Measurements from ENCODE around the gene REEP3.

Gene REEP3

DNA sequence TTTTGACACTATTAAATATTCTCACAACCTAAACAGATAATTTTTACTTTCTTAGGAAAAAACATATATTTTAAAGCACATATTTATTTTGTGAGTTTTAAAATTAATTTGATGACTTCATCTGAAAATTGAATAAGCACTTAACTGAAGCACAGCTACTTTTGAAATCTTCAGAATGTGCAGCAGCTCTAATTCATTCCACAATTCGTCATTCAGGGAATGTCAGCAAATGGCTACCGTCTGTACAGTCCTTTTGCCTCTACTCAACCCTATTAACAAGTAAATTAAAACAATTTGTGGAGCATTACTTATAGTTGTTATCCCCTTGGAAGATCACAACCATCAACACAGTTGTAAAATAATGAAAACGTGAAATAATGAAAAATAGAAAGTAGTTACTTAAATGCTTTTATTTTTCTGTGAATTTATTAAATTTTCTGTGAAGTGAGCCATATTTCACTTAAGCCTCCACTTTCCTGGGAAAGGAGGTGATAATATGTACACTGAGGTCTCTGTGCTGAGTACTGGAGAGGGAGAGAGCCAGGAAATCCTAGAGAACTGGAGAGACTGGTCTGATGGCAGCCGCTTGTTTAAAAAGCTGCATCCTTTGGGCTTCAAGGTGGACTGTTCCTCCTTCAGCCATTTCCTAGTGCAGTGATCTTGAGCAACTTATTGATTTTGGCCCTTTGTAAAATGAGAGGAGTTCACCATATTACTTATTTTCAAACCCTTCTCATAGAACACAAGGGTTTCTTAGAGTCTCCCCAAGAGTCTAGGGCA is 70.6 kb downstream of the REEP3 start:
- Histone ChIP-seq H3K36me3 (peaks cover 38% of the 10 kb centered on the region), H3K4me2 (no peak overlapping the region), H3K4me3 (no peak overlapping the region), H3K9me3 (no peaks in the 10 kb centered on the region), H3K4me1 (no peaks in the 10 kb centered on the region), H3K27ac (no peak overlapping the region), H4K20me1 (peaks cover 10% of the 10 kb centered on the region; the same call in 1 of the 2 replicates), H3K9ac (no peak overlapping the region), H3K27me3 (no peaks in the 10 kb centered on the region)
- no peak for TF ChIP-seq Cebpa-rat (IDR thresholded peaks at IDR 0.05)

GRCh38 chr10:63593576-63593975 is 72.4 kb downstream of the REEP3 start:
- TF ChIP-seq Cebpa-rat (IDR thresholded peaks at IDR 0.05): no peak
- Histone ChIP-seq H3K27ac (no peak overlapping the region), H3K4me2 (no peak overlapping the region), H3K9me3 (no peaks in the 10 kb centered on the region), H3K4me3 (no peak overlapping the region), H3K4me1 (no peaks in the 10 kb centered on the region), H4K20me1 (peaks cover 10% of the 10 kb centered on the region; the same call in 1 of the 2 replicates), H3K9ac (no peak overlapping the region), H3K27me3 (no peaks in the 10 kb centered on the region), H3K36me3 (peaks cover 46% of the 10 kb centered on the region)

- no peak overlapping the region for H3K9ac ChIP-seq
- H3K4me1 ChIP-seq: no peaks in the 10 kb centered on the region
- no peaks in the 10 kb centered on the region for H3K27me3 ChIP-seq
- H4K20me1 ChIP-seq: 0 out of 2 replicates have a peak, but pooled peaks cover under 1% of the 10 kb centered on the region
- TF ChIP-seq Cebpa-rat (IDR thresholded peaks at IDR 0.05): no peak
- no peak overlapping the region for H3K4me3 ChIP-seq
- no peak overlapping the region for H3K27ac ChIP-seq
- no peaks in the 10 kb centered on the region for H3K9me3 ChIP-seq
- no peak overlapping the region for H3K4me2 ChIP-seq
- peaks cover 45% of the 10 kb centered on the region for H3K36me3 ChIP-seq
These were observed 73.9 kb downstream of the REEP3 start for GRCh38 chr10:63595072-63595471.

- no peak for TF ChIP-seq Cebpa-rat (IDR thresholded peaks at IDR 0.05)
- H3K4me3 ChIP-seq: no peak overlapping the region
- H3K27me3 ChIP-seq: no peaks in the 10 kb centered on the region
- no peak overlapping the region for H3K9ac ChIP-seq
- no peaks in the 10 kb centered on the region for H3K9me3 ChIP-seq
- no peak overlapping the region for H3K27ac ChIP-seq
- H3K4me1 ChIP-seq: no peaks in the 10 kb centered on the region
- H3K36me3 ChIP-seq: peaks cover 60% of the 10 kb centered on the region
- no peaks in the 10 kb centered on the region for H4K20me1 ChIP-seq
- no peak overlapping the region for H3K4me2 ChIP-seq
These were observed 75.7 kb downstream of the REEP3 start for GRCh38 chr10:63596924-63597323.

DNA sequence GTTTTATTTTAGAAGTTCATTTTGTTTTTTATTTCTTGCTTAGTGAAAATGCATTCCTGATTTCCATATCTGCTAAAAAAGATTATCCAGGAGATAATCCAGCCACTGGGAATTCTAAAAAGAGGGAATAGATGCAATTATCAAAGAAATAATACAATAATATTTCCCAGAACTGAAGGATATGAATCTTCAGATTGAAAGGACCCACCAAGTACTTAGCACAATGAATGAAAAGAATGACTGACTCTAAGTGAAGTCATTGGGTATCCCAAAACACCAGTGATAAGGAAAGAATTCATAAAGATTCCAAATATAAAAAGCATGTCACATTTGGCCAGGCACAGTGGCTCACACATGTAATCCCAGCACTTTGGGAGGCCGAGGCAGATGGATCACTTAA is 79.3 kb downstream of the REEP3 start:
- Histone ChIP-seq H3K9me3 (no peaks in the 10 kb centered on the region), H3K27me3 (no peaks in the 10 kb centered on the region), H3K4me2 (no peak overlapping the region), H4K20me1 (no peaks in the 10 kb centered on the region), H3K27ac (no peak overlapping the region), H3K36me3 (peaks cover 51% of the 10 kb centered on the region), H3K4me1 (no peaks in the 10 kb centered on the region), H3K9ac (no peak overlapping the region), H3K4me3 (no peak overlapping the region)
- no peak for TF ChIP-seq Cebpa-rat (IDR thresholded peaks at IDR 0.05)

- no peak overlapping the region for H3K9ac ChIP-seq
- H3K36me3 ChIP-seq: peaks cover 18% of the 10 kb centered on the region
- no peaks in the 10 kb centered on the region for H3K4me1 ChIP-seq
- H3K27me3 ChIP-seq: no peaks in the 10 kb centered on the region
- H3K4me3 ChIP-seq: no peak overlapping the region
- H4K20me1 ChIP-seq: no peaks in the 10 kb centered on the region
- no peaks in the 10 kb centered on the region for H3K9me3 ChIP-seq
- H3K4me2 ChIP-seq: no peak overlapping the region
- no peak overlapping the region for H3K27ac ChIP-seq
- TF ChIP-seq Cebpa-rat (IDR thresholded peaks at IDR 0.05): no peak
These were observed 82.7 kb downstream of the REEP3 start for GRCh38 chr10:63603709-63604445.

DNA sequence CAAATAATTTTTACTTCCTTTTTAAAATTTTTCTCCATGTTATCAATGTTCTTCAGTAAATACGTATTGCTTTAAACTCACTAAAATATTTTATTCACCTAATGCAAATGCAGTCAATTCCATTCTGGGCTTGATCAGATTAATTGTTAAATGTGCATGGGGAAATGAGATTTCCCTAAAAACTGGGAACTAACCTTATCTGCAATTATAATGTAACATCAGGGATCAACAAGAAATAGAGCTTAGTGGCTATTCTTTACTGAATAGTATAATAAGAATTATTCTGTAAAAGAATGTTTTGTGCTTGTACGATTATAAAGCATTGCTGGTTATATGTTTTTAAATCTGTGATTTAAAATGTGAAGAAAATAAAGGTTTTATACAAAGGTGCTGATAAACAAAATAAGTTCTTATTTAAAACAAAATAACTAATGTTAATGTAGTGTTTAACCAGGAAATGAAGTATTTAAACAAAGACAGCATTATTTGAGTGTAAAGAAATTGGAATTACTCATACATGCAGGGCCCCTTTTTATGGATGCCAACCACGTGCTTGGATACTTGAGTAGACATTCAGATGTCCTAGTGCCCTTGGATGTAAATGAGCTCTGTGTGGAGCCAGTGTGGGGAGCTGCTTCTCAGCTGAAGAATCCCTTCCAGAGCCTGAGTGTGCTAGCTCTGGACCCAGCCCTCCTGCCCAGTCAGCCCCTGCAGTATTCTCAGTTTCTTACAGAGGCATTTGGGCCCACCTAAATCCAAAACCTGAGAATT is 84.2 kb downstream of the REEP3 start:
- H4K20me1 ChIP-seq: no peaks in the 10 kb centered on the region
- no peak overlapping the region for H3K27ac ChIP-seq
- no peak for TF ChIP-seq Cebpa-rat (IDR thresholded peaks at IDR 0.05)
- no peaks in the 10 kb centered on the region for H3K4me1 ChIP-seq
- no peaks in the 10 kb centered on the region for H3K27me3 ChIP-seq
- no peak overlapping the region for H3K4me2 ChIP-seq
- no peak overlapping the region for H3K4me3 ChIP-seq
- H3K9ac ChIP-seq: no peak overlapping the region
- H3K9me3 ChIP-seq: no peaks in the 10 kb centered on the region
- H3K36me3 ChIP-seq: peaks cover 19% of the 10 kb centered on the region

DNA sequence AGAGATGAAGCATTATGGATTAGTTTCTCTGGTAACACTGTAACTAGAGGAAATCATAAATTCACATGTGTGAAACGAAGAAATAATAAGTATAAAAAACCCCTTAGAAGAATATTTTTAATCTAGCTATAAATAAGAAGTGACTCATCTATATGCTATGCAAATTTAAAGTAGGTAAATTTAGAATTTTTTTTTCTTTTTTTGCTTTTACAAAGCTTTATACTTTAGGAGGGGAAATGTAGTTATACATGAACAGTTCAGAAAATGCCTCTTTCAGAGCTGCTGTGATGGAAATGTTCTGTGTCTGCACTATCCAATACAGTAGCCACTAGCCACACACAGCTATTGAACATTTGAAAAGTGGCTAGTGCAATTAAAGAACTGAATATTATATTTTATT is 87.3 kb downstream of the REEP3 start:
- no peak overlapping the region for H3K4me3 ChIP-seq
- H3K4me2 ChIP-seq: no peak overlapping the region
- H3K27ac ChIP-seq: no peak overlapping the region
- no peaks in the 10 kb centered on the region for H3K9me3 ChIP-seq
- no peak overlapping the region for H3K9ac ChIP-seq
- no peaks in the 10 kb centered on the region for H4K20me1 ChIP-seq
- H3K4me1 ChIP-seq: no peaks in the 10 kb centered on the region
- TF ChIP-seq Cebpa-rat (IDR thresholded peaks at IDR 0.05): no peak
- H3K36me3 ChIP-seq: 0 out of 2 replicates have a peak, but pooled peaks cover 4% of the 10 kb centered on the region
- no peaks in the 10 kb centered on the region for H3K27me3 ChIP-seq

- no peak for TF ChIP-seq Cebpa-rat (IDR thresholded peaks at IDR 0.05)
- Histone ChIP-seq H3K36me3 (peaks cover 9% of the 10 kb centered on the region; the same call in 1 of the 2 replicates), H4K20me1 (no peaks in the 10 kb centered on the region), H3K4me1 (no peaks in the 10 kb centered on the region), H3K9me3 (no peaks in the 10 kb centered on the region), H3K27me3 (no peaks in the 10 kb centered on the region), H3K4me3 (no peak overlapping the region), H3K9ac (no peak overlapping the region), H3K4me2 (no peak overlapping the region), H3K27ac (no peak overlapping the region)
These were observed 89.9 kb downstream of the REEP3 start for GRCh38 chr10:63611078-63611477.

Measured in BLaER1 (cell line).